IMR-90 (cell line): Measurements from ENCODE around the gene HS3ST6.
"Not testable (repeated sequence)": the region's sequence is repeated elsewhere in the genome, so short reads cannot be mapped to it uniquely, and the experiment has no call there.

ENCODE experiments used
- BHLHE40 ChIP-seq: fragments of 150-350 bp; IDR thresholded peaks from 2 replicates; pipeline ENCODE4 v1.6.1; 2016; ENCODE audit warnings: mild to moderate bottlenecking, low read depth, low read length
- CEBPB ChIP-seq: IDR thresholded peaks from 2 replicates; pipeline ENCODE4 v1.6.1; 2012; ENCODE audit warnings: low read depth, low read length, improper control_type of control experiment
- FOS ChIP-seq: fragments of 150-350 bp; IDR thresholded peaks from 2 replicates; pipeline ENCODE4 v1.6.1; 2016; ENCODE audit warnings: low read depth, low read length
- MXI1 ChIP-seq: IDR thresholded peaks from 2 replicates; pipeline ENCODE4 v1.6.1; 2012; ENCODE audit warnings: low read depth, mild to moderate bottlenecking, low read length, moderate library complexity, borderline replicate concordance
- POLR2A ChIP-seq: IDR thresholded peaks from 2 replicates; pipeline ENCODE4 v1.6.1; 2012; ENCODE audit warnings: mild to moderate bottlenecking, low read depth, low read length
- RFX5 ChIP-seq: IDR thresholded peaks from 2 replicates; pipeline ENCODE4 v1.8.0; 2012; ENCODE audit warnings: low read depth, mild to moderate bottlenecking, low read length, moderate library complexity
- SMC3 ChIP-seq: fragments of 150-350 bp; IDR thresholded peaks from 2 replicates; pipeline ENCODE4 v1.6.1; 2016; ENCODE audit warnings: low read depth, mild to moderate bottlenecking, antibody characterized with exemption, low read length, moderate library complexity
- TF ChIP-seq, protein P1 (sequence below): conservative IDR thresholded peaks from 2 replicates; pipeline ENCODE4 v1.5.1; 2012; ENCODE audit warnings: mild to moderate bottlenecking, low read depth, low read length, improper control_type of control experiment

DNA sequence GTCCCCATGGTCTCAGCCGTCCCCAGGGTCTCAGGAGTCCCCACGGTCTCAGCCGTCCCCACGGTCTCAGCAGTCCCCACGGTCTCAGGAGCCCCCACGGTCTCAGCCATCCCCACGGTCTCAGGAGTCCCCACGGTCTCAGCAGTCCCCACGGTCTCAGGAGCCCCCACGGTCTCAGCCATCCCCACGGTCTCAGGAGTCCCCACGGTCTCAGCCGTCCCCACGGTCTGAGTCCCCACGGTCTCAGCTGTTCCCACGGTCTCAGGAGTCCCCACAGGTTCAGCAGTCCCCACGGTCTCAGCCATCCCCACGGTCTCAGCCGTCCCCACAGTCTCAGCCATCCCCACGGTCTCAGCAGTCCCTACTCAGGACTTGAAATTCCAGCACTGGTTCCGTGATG lies 1.9 kb upstream of the HS3ST6 start:
- TF ChIP-seq, protein P1, sequence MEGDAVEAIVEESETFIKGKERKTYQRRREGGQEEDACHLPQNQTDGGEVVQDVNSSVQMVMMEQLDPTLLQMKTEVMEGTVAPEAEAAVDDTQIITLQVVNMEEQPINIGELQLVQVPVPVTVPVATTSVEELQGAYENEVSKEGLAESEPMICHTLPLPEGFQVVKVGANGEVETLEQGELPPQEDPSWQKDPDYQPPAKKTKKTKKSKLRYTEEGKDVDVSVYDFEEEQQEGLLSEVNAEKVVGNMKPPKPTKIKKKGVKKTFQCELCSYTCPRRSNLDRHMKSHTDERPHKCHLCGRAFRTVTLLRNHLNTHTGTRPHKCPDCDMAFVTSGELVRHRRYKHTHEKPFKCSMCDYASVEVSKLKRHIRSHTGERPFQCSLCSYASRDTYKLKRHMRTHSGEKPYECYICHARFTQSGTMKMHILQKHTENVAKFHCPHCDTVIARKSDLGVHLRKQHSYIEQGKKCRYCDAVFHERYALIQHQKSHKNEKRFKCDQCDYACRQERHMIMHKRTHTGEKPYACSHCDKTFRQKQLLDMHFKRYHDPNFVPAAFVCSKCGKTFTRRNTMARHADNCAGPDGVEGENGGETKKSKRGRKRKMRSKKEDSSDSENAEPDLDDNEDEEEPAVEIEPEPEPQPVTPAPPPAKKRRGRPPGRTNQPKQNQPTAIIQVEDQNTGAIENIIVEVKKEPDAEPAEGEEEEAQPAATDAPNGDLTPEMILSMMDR = not testable (repeated sequence)
- not testable (repeated sequence) for TF ChIP-seq SMC3, POLR2A, RFX5, MXI1, BHLHE40, CEBPB, FOS
